HCT116 (cell line): Measurements from ENCODE around the gene SLC34A1. TPM values are rescaled to one million over a fixed set of nuclear protein-coding genes. Genes with fewer than 3 reads are reported as not detected.
A peak's percentile ranks its signal among the peaks of the same experiment; 100 is the strongest.

ENCODE experiments used
- ATAC-seq: fragments of 200-7000 bp; cut with Tn5 transposase; 2 replicates; pipeline ENCODE4 v1.9.1; 2020; ENCODE audit warnings: mild to moderate bottlenecking, moderate library complexity
- BruUV-seq: library from RNA; stranded (reverse); fragments of 400-500 nt; replicated peaks from 2 replicates; lab custom pipeline; 2021; lab: Mats Ljungman, UMichigan
- CTCF ChIA-PET: fragments of 300-600 bp; sonication (Branson Sonifier 250); formaldehyde crosslinking; loops from one replicate; lab custom pipeline; 2021; ENCODE audit warnings: antibody characterized with exemption; lab: Charles Lee
- POLR2A ChIA-PET: fragments of 300-600, 350-600 bp; sonication (Branson Sonifier 250); formaldehyde crosslinking; loops from one replicate; lab custom pipeline; 2021; ENCODE audit warnings: antibody characterized with exemption; lab: Charles Lee
- RAD21 ChIA-PET, 2 experiments: fragments of 300-600 bp; sonication (Branson Sonifier 250); formaldehyde crosslinking; loops; one replicate each; lab custom pipeline; 2023; ENCODE audit warnings: low total read pairs in 2 of 2; ENCODE audit not compliant: uncharacterized antibody in 2 of 2, unreplicated experiment in 2 of 2, low non-redundant PET in 1 of 2; lab: Charles Lee
- DNase-seq: peaks from one replicate; pipeline ENCODE4 v3.0.0-alpha.2; 2010; ENCODE audit warnings: low read depth, low spot score
- H2AFZ ChIP-seq: fragments of 200-600 bp; shearing (Covaris generic), sonication (generic); 2 replicates; pipeline ENCODE4 v1.6.1; 2017; ENCODE audit warnings: low read depth, mixed run types, mixed read lengths, antibody characterized with exemption, low read length; ENCODE audit not compliant: poor library complexity, severe bottlenecking
- H3K27ac ChIP-seq: 2 replicates; pipeline ENCODE4 v1.5.1; 2012; ENCODE audit warnings: low read depth, low read length
- H3K27me3 ChIP-seq: fragments of 200-600 bp; sonication (generic); 2 replicates; pipeline ENCODE4 v1.6.1; 2016; ENCODE audit warnings: mixed run types, low read length, mixed read lengths; ENCODE audit not compliant: insufficient read depth
- H3K36me3 ChIP-seq, 2 experiments: fragments of 200-500 bp in 1 of 2; fragments of 200-600 bp in 1 of 2; sonication (Bioruptor generic) in 1 of 2; sonication (generic) in 1 of 2; 2 replicates each; pipeline versions ENCODE4 v1.5.1 to v1.6.1; 2014 to 2016; ENCODE audit warnings: low read length in 2 of 2, inconsistent platforms in 1 of 2, mixed read lengths in 1 of 2, mixed run types in 1 of 2; ENCODE audit not compliant: insufficient read depth in 2 of 2, control insufficient read depth in 1 of 2
- H3K4me1 ChIP-seq, 2 experiments: fragments of 200-600 bp in 1 of 2; sonication (generic) in 1 of 2; 2 replicates each; pipeline versions ENCODE4 v1.5.1 to v1.6.1; 2012 to 2017; ENCODE audit warnings: low read length in 2 of 2, inconsistent platforms in 1 of 2, mild to moderate bottlenecking in 1 of 2, mixed read lengths in 1 of 2, mixed run types in 1 of 2, moderate library complexity in 1 of 2; ENCODE audit not compliant: insufficient read depth in 2 of 2, control insufficient read depth in 1 of 2
- H3K4me2 ChIP-seq: fragments of 200-600 bp; sonication (generic); 2 replicates; pipeline ENCODE4 v1.6.1; 2017; ENCODE audit warnings: mixed run types, low read length, mixed read lengths
- H3K4me3 ChIP-seq, 2 experiments: fragments of 200-600 bp in 1 of 2; sonication (generic) in 1 of 2; replicated peaks in 1 of 2; 2 replicates each; pipeline ENCODE4 v1.5.1; 2011 to 2016; ENCODE audit warnings: low read length in 2 of 2, control low read depth in 1 of 2, low read depth in 1 of 2, mild to moderate bottlenecking in 1 of 2, mixed read lengths in 1 of 2, mixed run types in 1 of 2
- H3K79me2 ChIP-seq: fragments of 200-600 bp; sonication (generic); 2 replicates; pipeline ENCODE4 v1.6.1; 2017; ENCODE audit warnings: mild to moderate bottlenecking, mixed run types, low read length, moderate library complexity, mixed read lengths; ENCODE audit not compliant: insufficient read depth
- H3K9ac ChIP-seq: fragments of 200-600 bp; sonication (generic); 2 replicates; pipeline ENCODE4 v1.6.1; 2016; ENCODE audit warnings: low read length, mixed read lengths
- H3K9me2 ChIP-seq: fragments of 200-600 bp; sonication (generic), shearing (Covaris generic); 2 replicates; pipeline ENCODE4 v1.6.1; 2017; ENCODE audit warnings: mixed run types, mild to moderate bottlenecking, moderate library complexity; ENCODE audit not compliant: insufficient read depth
- H3K9me3 ChIP-seq, 2 experiments: fragments of 200-500 bp in 1 of 2; fragments of 200-600 bp in 1 of 2; sonication (Bioruptor generic) in 1 of 2; sonication (generic) in 1 of 2; 2 replicates each; pipeline ENCODE4 v1.6.1; 2014 to 2017; ENCODE audit warnings: low read length in 2 of 2, mixed read lengths in 2 of 2, inconsistent platforms in 1 of 2, low read depth in 1 of 2, mild to moderate bottlenecking in 1 of 2, mixed run types in 1 of 2, moderate library complexity in 1 of 2; ENCODE audit not compliant: control insufficient read depth in 1 of 2, insufficient read depth in 1 of 2
- H4K20me1 ChIP-seq: fragments of 200-600 bp; sonication (generic), shearing (Covaris generic); 2 replicates; pipeline ENCODE4 v1.6.1; 2017; ENCODE audit warnings: mixed run types, mild to moderate bottlenecking, moderate library complexity; ENCODE audit not compliant: insufficient read depth
- CBX3 ChIP-seq: IDR thresholded peaks from 2 replicates; pipeline ENCODE4 v1.6.1; 2012; ENCODE audit warnings: low read depth
- ELF1 ChIP-seq: IDR thresholded peaks from 2 replicates; pipeline ENCODE4 v1.6.1; 2012; ENCODE audit warnings: low read depth, borderline replicate concordance
- EZH2phosphoT487 ChIP-seq: fragments of 200-600 bp; IDR thresholded peaks from 2 replicates; pipeline ENCODE4 v1.6.1; 2018; ENCODE audit warnings: antibody characterized with exemption, borderline replicate concordance
- POLR2AphosphoS5 ChIP-seq: IDR thresholded peaks from 2 replicates; pipeline ENCODE4 v1.6.1; 2011; ENCODE audit warnings: mild to moderate bottlenecking, low read depth, low read length, moderate library complexity
- intact Hi-C: fragments of 100-400 bp; cut with micrococcal nuclease; formaldehyde crosslinking; loops from 2 replicates; pipeline ENCODE4 v1.10.0; 2022
- total RNA-seq: library from RNA; stranded (reverse); gene quantifications from one replicate; pipeline ENCODE4 v1.2.1, GENCODE V29; 2021; ENCODE audit not compliant: unreplicated experiment
- TF ChIP-seq, protein P1 (sequence below), 3 experiments: fragments of 200-600 bp in 1 of 3; sonication (generic) in 1 of 3; IDR thresholded peaks in 2 of 3; conservative IDR thresholded peaks in 1 of 3; 2 replicates each; pipeline ENCODE4 v1.5.1; 2012 to 2017; ENCODE audit warnings: low read depth in 2 of 3, low read length in 2 of 3, antibody characterized with exemption in 1 of 3, borderline replicate concordance in 1 of 3, control low read depth in 1 of 3, mild to moderate bottlenecking in 1 of 3, mixed read lengths in 1 of 3, mixed run types in 1 of 3, moderate library complexity in 1 of 3; ENCODE audit not compliant: insufficient read depth in 1 of 3
- TF ChIP-seq, protein P2 (sequence below): IDR thresholded peaks from 2 replicates; pipeline ENCODE4 v1.6.1; 2012; ENCODE audit warnings: low read depth

The SLC34A1 gene
- total RNA-seq, 1 experiment from 2014 or later, result not detected

DNA sequence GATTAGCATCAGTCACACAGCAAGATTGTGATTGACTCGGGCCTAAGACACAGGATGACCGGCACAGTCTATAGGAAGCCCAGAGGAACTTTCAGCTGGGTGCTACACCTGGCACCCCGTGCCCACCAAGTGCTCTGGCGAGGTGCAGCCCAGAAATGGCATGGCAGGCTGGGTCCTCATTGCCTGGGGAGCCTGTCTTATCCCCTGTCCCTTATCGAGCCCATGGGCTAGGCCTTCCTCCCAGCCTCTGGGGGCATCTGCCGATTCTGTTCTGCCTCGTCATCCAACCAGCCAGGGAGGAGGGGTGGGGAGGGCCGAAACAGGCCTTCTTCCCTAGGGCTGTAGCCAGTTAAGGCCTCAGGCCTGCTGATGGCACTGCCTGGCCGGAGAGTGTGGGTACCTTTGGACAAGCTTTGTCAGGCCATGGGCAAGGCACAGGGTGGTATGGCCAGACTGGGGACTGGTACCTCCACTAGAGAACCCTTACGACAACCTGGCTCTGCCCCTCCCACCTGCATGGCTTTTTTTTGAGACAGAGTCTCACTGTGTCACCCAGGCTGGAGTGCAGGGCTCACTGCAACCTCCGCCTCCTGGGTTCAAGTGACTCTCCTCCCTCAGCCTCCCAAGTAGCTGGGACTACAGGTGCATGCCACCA lies 43.8 kb downstream of the SLC34A1 start:
- no peaks in the 10 kb centered on the region for H3K9me3 ChIP-seq
- no peaks in the 10 kb centered on the region for H3K9me2 ChIP-seq
- H3K4me3 ChIP-seq, result peak overlapping the region; percentile 80 to 98
- TF ChIP-seq CBX3 (no peak), ELF1 (no peak), POLR2AphosphoS5 (no peak), EZH2phosphoT487 (no peak)
- TF ChIP-seq, protein P1, sequence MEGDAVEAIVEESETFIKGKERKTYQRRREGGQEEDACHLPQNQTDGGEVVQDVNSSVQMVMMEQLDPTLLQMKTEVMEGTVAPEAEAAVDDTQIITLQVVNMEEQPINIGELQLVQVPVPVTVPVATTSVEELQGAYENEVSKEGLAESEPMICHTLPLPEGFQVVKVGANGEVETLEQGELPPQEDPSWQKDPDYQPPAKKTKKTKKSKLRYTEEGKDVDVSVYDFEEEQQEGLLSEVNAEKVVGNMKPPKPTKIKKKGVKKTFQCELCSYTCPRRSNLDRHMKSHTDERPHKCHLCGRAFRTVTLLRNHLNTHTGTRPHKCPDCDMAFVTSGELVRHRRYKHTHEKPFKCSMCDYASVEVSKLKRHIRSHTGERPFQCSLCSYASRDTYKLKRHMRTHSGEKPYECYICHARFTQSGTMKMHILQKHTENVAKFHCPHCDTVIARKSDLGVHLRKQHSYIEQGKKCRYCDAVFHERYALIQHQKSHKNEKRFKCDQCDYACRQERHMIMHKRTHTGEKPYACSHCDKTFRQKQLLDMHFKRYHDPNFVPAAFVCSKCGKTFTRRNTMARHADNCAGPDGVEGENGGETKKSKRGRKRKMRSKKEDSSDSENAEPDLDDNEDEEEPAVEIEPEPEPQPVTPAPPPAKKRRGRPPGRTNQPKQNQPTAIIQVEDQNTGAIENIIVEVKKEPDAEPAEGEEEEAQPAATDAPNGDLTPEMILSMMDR (IDR thresholded peaks at IDR 0.05 in 2 of 3, conservative IDR thresholded peaks at IDR 0.05 in 1 of 3; ENCODE audit: borderline replicate concordance in 1 of 3, insufficient read depth in 1 of 3, low read depth in 2 of 3, low read length in 2 of 3), result no peak
- TF ChIP-seq, protein P2, sequence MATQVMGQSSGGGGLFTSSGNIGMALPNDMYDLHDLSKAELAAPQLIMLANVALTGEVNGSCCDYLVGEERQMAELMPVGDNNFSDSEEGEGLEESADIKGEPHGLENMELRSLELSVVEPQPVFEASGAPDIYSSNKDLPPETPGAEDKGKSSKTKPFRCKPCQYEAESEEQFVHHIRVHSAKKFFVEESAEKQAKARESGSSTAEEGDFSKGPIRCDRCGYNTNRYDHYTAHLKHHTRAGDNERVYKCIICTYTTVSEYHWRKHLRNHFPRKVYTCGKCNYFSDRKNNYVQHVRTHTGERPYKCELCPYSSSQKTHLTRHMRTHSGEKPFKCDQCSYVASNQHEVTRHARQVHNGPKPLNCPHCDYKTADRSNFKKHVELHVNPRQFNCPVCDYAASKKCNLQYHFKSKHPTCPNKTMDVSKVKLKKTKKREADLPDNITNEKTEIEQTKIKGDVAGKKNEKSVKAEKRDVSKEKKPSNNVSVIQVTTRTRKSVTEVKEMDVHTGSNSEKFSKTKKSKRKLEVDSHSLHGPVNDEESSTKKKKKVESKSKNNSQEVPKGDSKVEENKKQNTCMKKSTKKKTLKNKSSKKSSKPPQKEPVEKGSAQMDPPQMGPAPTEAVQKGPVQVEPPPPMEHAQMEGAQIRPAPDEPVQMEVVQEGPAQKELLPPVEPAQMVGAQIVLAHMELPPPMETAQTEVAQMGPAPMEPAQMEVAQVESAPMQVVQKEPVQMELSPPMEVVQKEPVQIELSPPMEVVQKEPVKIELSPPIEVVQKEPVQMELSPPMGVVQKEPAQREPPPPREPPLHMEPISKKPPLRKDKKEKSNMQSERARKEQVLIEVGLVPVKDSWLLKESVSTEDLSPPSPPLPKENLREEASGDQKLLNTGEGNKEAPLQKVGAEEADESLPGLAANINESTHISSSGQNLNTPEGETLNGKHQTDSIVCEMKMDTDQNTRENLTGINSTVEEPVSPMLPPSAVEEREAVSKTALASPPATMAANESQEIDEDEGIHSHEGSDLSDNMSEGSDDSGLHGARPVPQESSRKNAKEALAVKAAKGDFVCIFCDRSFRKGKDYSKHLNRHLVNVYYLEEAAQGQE, result no peak
- H3K27ac ChIP-seq, result peak overlapping the region; percentile 94
- peaks cover 15 to 28% of the 10 kb centered on the region in 2 experiments for H3K4me1 ChIP-seq
- ChIA-PET POLR2A (interaction anchor here (0.9 to 2.0 kb wide), 2 partner anchors 19 to 24 kb away, joined by 3 to 15 read pairs; no protein-coding TSS in a partner anchor), CTCF (interaction anchor here (2.3 kb wide), 1 partner anchor 118 kb away, joined by 6 read pairs; no protein-coding TSS in a partner anchor), RAD21 (no interaction called here)
- DNase-seq (no peak), ATAC-seq (no peak)
- peak overlapping the region; percentile 98 for H3K9ac ChIP-seq
- peaks cover 39% of the 10 kb centered on the region for H3K79me2 ChIP-seq
- BruUV-seq, result no TSS peak
- H4K20me1 ChIP-seq, result no peaks in the 10 kb centered on the region
- H3K27me3 ChIP-seq, result no peaks in the 10 kb centered on the region
- peaks cover 9 to 17% of the 10 kb centered on the region in 2 experiments; a peak in 3 of 4 replicates for H3K36me3 ChIP-seq
- no peak overlapping the region for H2AFZ ChIP-seq
- peak overlapping the region; percentile 100 for H3K4me2 ChIP-seq
- intact Hi-C loops, result no loop called here
